Muscle layer of colon (tissue), 2 donors: ENCODE measurements around the gene COX4I2.
"Not testable (repeated sequence)": the region's sequence is repeated elsewhere in the genome, so short reads cannot be mapped to it uniquely, and the experiment has no call there.

ENCODE experiments used
- H3K27ac ChIP-seq: one replicate; pipeline ENCODE4 v1.7.0; 2013; ENCODE audit warnings: low read depth, mild to moderate bottlenecking, low read length, moderate library complexity
- H3K27me3 ChIP-seq, 2 donors: one replicate each; pipeline ENCODE4 v1.7.0; 2013; ENCODE audit warnings: low read length in 2 of 2, mild to moderate bottlenecking in 2 of 2; ENCODE audit not compliant: insufficient read depth in 2 of 2, control insufficient read depth in 1 of 2
- H3K36me3 ChIP-seq: one replicate; pipeline ENCODE4 v1.7.0; 2013; ENCODE audit warnings: mild to moderate bottlenecking, low read length; ENCODE audit not compliant: insufficient read depth
- H3K4me1 ChIP-seq: one replicate; pipeline ENCODE4 v1.7.0; 2013; ENCODE audit warnings: mild to moderate bottlenecking, low read length; ENCODE audit not compliant: insufficient read depth
- H3K4me3 ChIP-seq, 2 donors: one replicate each; pipeline ENCODE4 v1.7.0; 2013; ENCODE audit warnings: low read length in 2 of 2, low read depth in 1 of 2, mild to moderate bottlenecking in 1 of 2, moderate library complexity in 1 of 2
- H3K9ac ChIP-seq: one replicate; pipeline ENCODE4 v1.7.0; 2013; ENCODE audit warnings: low read length
- H3K9me3 ChIP-seq: one replicate; pipeline ENCODE4 v1.7.0; 2013; ENCODE audit warnings: mild to moderate bottlenecking, low read length
- donor health status: abdominal sarcoma.
- donor health status: Adenocarcinoma of cecum.

COX4I2 gene

DNA sequence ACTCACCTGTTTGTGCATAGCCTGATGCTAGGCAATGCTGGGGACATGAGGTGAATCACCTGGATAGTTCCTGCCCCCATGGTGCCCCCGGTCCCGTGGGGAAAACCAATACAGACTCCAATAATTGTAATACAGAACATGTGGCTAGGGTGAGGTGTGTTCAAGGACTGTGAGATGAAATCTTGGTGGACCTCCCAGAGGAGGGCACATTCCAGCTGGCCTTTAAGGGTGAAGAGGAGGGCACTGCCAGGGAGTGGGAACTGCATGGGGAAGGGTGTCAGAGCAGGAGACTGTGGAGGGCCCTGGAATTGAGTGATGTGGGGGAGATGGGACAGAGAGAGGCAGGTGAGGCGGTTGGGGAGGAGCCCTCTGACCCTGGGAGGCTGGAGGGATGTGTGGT lies 2.5 kb downstream of the COX4I2 start:
- Histone ChIP-seq H3K9ac (no peak overlapping the region), H3K36me3 (no peaks in the 10 kb centered on the region), H3K27me3 (peaks cover 0 to 14% of the 10 kb centered on the region in 2 donors), H3K4me1 (no peaks in the 10 kb centered on the region), H3K27ac (no peak overlapping the region), H3K4me3 (no peak overlapping the region), H3K9me3 (no peaks in the 10 kb centered on the region)

- no peak overlapping the region for H3K27ac ChIP-seq
- H3K4me3 ChIP-seq, result no peak overlapping the region
- H3K36me3 ChIP-seq, result no peaks in the 10 kb centered on the region
- H3K4me1 ChIP-seq, result no peaks in the 10 kb centered on the region
- H3K27me3 ChIP-seq, result peaks cover 0 to 14% of the 10 kb centered on the region in 2 donors
- no peak overlapping the region for H3K9ac ChIP-seq
- H3K9me3 ChIP-seq, result no peaks in the 10 kb centered on the region
Measured at GRCh38 chr20:31641391-31641790, 3.7 kb downstream of the COX4I2 start.

- no peak overlapping the region for H3K27ac ChIP-seq
- no peaks in the 10 kb centered on the region for H3K4me1 ChIP-seq
- H3K4me3 ChIP-seq, result no peak overlapping the region
- no peak overlapping the region for H3K9ac ChIP-seq
- H3K36me3 ChIP-seq, result no peaks in the 10 kb centered on the region
- no peaks in the 10 kb centered on the region for H3K9me3 ChIP-seq
- H3K27me3 ChIP-seq, result peaks cover 0 to 9% of the 10 kb centered on the region in 2 donors
Measured at GRCh38 chr20:31642837-31643236, 5.1 kb downstream of the COX4I2 start.

GRCh38 chr20:31643522-31643921 lies 5.8 kb downstream of the COX4I2 start:
- no peaks in the 10 kb centered on the region for H3K4me1 ChIP-seq

DNA sequence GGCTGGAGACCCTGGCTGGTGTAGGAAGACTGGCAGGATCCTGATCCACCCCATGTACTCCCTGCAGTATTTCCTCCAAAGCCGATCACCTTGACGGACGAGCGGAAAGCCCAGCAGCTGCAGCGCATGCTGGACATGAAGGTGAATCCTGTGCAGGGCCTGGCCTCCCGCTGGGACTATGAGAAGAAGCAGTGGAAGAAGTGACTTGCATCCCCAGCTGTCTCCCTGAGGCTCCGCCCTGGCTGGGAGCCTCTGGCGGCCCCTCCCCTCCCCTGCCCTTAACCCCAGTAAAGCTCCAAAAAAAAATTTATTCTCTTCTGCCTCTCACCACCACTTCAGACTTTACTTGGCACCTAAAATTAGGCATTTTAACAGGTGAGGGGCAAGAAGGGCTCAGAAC lies 7.0 kb downstream of the COX4I2 start:
- Histone ChIP-seq H3K36me3 (no peaks in the 10 kb centered on the region), H3K27ac (no peak overlapping the region), H3K27me3 (no peaks in the 10 kb centered on the region), H3K9me3 (no peaks in the 10 kb centered on the region), H3K4me3 (no peak overlapping the region), H3K4me1 (no peaks in the 10 kb centered on the region), H3K9ac (no peak overlapping the region)

More at GRCh38 chr20:31643522-31643921, 5.8 kb downstream of the COX4I2 start:
- H3K4me3 ChIP-seq, result no peak overlapping the region
- no peak overlapping the region for H3K27ac ChIP-seq
- H3K9ac ChIP-seq, result no peak overlapping the region
- no peaks in the 10 kb centered on the region for H3K36me3 ChIP-seq
- H3K9me3 ChIP-seq, result no peaks in the 10 kb centered on the region
- H3K27me3 ChIP-seq, result peaks cover 0 to 5% of the 10 kb centered on the region in 2 donors

GRCh38 chr20:31648104-31648503 lies 10.4 kb downstream of the COX4I2 start:
- H3K4me3 ChIP-seq, H3K9ac ChIP-seq, H3K36me3 ChIP-seq, H3K27me3 ChIP-seq, H3K9me3 ChIP-seq, H3K4me1 ChIP-seq, H3K27ac ChIP-seq: not testable (repeated sequence)

GRCh38 chr20:31652917-31653396 lies 15.2 kb downstream of the COX4I2 start:
- Histone ChIP-seq H3K27ac (no peak overlapping the region), H3K36me3 (no peaks in the 10 kb centered on the region), H3K9ac (no peak overlapping the region), H3K4me1 (peaks cover 7% of the 10 kb centered on the region), H3K27me3 (no peaks in the 10 kb centered on the region), H3K9me3 (no peaks in the 10 kb centered on the region), H3K4me3 (no peak overlapping the region)

DNA sequence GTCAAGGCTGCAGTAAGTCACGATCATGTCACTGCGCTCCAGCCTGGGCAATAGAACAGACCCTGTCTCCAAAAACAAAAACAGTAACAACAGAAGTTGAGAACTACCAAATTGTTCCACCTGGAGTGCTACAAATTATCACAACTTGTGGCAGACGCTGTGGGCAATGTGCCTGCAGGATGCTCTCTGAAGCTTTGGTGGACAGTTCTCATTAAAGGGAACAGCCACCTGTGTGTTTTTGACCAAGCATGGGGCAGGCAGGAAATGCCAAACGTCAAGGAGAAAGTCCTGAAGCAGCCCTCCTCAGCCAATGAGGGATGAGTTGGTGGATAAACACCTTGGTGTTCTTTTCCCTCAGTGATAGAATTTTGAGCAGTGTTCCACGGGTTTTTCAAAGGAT lies 15.8 kb downstream of the COX4I2 start:
- Histone ChIP-seq H3K9ac (no peak overlapping the region), H3K27me3 (no peaks in the 10 kb centered on the region), H3K4me3 (no peak overlapping the region), H3K36me3 (no peaks in the 10 kb centered on the region), H3K9me3 (no peaks in the 10 kb centered on the region), H3K27ac (no peak overlapping the region), H3K4me1 (peaks cover 7% of the 10 kb centered on the region)

DNA sequence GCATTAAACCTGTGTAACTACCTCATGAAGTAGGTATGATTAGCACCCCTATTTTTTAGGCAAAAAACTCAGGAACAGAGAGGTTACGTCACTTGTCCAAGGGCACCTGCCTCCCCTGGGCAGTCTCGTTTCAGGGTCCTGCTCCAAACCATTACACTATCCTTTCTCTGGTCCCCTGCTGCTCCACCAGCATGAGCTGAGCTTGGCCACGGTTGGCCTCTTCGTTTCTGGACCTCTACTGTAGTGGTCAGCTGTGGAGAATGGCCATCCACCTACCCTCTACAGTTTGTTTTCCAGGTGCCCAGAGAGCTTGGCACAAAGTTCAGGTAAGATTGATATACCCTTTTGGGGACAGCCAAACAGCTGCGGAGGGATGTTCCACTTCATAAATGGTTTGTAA lies 16.8 kb downstream of the COX4I2 start:
- H3K27me3 ChIP-seq, result no peaks in the 10 kb centered on the region
- H3K9ac ChIP-seq, result no peak overlapping the region
- no peaks in the 10 kb centered on the region for H3K9me3 ChIP-seq
- peaks cover 7% of the 10 kb centered on the region for H3K4me1 ChIP-seq
- no peak overlapping the region for H3K4me3 ChIP-seq
- no peaks in the 10 kb centered on the region for H3K36me3 ChIP-seq
- H3K27ac ChIP-seq, result no peak overlapping the region

- peaks cover 35% of the 10 kb centered on the region for H3K4me1 ChIP-seq
- no peaks in the 10 kb centered on the region for H3K9me3 ChIP-seq
- peaks cover 13% of the 10 kb centered on the region for H3K36me3 ChIP-seq
- H3K9ac ChIP-seq, result no peak overlapping the region
- peak overlapping the region; percentile 67 for H3K27ac ChIP-seq
- H3K4me3 ChIP-seq, result peak overlapping the region; percentile 26 to 68
- no peaks in the 10 kb centered on the region for H3K27me3 ChIP-seq
Measured at GRCh38 chr20:31661625-31662371, 24.1 kb downstream of the COX4I2 start.

DNA sequence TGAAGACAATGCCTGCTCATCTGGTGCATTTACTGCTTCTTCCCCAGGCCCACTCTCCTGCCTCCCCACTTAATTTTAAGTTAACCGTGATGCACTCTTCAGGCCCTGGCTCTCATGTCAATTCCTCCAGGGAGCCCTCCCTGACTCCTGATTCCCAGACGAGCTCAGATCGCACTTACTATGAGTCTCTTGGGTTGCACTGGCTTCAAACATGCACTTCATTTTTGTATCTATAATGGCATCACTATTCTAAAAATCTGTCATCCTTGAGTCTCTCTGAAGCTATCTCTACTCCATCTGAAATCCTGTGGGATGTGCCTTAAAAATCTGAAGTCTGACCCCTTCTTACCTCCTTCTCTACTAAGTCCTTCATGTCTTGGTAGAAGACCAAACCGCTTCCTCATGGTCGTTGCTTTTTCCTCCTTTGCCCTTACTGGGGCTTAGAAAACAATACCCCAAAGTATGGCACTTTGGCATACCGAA lies 24.7 kb downstream of the COX4I2 start:
- H3K9ac ChIP-seq, result no peak overlapping the region
- no peaks in the 10 kb centered on the region for H3K27me3 ChIP-seq
- H3K4me1 ChIP-seq, result peaks cover 38% of the 10 kb centered on the region
- peak overlapping the region; percentile 34 for H3K27ac ChIP-seq
- H3K4me3 ChIP-seq, result no peak overlapping the region
- peaks cover 13% of the 10 kb centered on the region for H3K36me3 ChIP-seq
- H3K9me3 ChIP-seq, result no peaks in the 10 kb centered on the region

DNA sequence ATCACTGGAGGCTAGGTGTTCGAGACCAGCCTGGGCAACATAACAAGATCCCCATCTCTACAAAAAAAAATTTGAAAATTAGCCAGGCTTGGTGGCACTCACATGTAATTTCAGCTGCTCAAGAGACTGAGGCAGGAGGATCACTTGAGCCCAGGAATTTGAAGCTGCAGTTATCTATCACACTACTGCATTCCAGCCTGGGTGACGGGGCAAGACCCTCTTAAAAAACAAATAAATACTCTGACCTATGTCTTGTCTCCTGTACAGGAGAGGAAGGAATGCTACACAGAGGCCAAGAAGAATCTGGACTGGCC lies 25.8 kb downstream of the COX4I2 start:
- Histone ChIP-seq H3K27ac (peak overlapping the region; percentile 68), H3K9me3 (no peaks in the 10 kb centered on the region), H3K36me3 (peaks cover 13% of the 10 kb centered on the region), H3K27me3 (no peaks in the 10 kb centered on the region), H3K9ac (no peak overlapping the region), H3K4me1 (peaks cover 38% of the 10 kb centered on the region), H3K4me3 (no peak overlapping the region)
